ENCODE data around the gene SAV1.

DNA sequence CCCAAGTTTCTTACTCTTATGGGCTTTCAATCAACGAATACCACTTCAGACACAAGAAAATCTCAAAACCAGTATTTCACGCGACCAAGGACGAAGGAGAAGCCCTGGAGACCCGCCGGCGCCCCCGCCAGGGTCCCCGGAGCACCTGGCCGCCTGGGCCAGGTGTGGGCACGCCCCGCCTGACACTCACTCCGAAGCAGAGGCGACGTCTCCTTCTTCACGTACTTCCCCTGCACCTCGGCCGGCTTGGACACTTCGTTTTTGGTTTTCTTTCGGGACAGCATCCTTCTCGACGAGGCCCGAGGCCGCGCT lies 466 bp downstream of the SAV1 start:
- TF ChIP-seq, protein P1, sequence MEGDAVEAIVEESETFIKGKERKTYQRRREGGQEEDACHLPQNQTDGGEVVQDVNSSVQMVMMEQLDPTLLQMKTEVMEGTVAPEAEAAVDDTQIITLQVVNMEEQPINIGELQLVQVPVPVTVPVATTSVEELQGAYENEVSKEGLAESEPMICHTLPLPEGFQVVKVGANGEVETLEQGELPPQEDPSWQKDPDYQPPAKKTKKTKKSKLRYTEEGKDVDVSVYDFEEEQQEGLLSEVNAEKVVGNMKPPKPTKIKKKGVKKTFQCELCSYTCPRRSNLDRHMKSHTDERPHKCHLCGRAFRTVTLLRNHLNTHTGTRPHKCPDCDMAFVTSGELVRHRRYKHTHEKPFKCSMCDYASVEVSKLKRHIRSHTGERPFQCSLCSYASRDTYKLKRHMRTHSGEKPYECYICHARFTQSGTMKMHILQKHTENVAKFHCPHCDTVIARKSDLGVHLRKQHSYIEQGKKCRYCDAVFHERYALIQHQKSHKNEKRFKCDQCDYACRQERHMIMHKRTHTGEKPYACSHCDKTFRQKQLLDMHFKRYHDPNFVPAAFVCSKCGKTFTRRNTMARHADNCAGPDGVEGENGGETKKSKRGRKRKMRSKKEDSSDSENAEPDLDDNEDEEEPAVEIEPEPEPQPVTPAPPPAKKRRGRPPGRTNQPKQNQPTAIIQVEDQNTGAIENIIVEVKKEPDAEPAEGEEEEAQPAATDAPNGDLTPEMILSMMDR (IDR thresholded peaks at IDR 0.05): no peak
- no peak for TF ChIP-seq POLR2AphosphoS5 (IDR thresholded peaks at IDR 0.05)
- no peak for TF ChIP-seq EP300 (IDR thresholded peaks at IDR 0.05)
- no peak for TF ChIP-seq POLR2A (IDR thresholded peaks at IDR 0.05)

All from sigmoid colon (tissue), 4 donors.